ENCODE measurements around the gene RPP25.

DNA sequence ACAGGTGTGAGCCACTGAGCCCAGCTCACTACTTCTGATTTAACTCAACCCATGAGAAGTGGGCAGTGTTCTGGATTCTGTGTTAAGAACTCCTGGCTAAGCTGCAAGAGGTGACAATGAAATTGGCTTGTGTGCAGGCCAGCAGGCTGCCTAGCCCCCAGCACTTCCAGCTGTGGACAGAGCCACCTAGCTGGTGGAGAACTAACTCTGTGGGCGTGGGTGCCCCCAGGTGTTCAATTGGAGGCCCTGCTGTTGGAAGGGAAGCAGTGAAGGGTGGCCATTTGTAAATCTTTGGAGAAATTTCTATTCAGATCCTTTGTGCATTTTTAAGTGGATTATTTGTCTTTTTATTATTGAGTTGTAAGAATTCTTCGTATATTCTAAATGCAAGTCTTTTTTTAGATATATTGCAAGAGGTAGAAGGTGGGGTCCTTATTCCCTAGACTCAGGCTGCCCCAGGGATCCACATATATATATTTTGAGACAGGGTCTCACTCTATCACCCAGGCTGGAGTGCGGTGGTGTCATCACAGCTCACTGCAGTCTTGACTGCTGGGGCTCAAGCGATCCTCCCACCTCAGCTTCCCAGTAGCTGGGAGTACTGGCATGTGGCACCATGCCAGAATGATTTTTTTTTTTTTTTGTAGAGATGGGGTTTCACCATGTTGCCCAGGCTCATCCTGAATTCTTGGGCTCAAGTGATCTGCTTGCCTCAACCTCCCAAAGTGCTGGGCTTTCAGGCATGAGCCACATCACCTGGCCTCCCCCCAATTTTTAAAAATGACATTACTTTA is 31.6 kb upstream of the RPP25 start:
- TF ChIP-seq, protein P1, sequence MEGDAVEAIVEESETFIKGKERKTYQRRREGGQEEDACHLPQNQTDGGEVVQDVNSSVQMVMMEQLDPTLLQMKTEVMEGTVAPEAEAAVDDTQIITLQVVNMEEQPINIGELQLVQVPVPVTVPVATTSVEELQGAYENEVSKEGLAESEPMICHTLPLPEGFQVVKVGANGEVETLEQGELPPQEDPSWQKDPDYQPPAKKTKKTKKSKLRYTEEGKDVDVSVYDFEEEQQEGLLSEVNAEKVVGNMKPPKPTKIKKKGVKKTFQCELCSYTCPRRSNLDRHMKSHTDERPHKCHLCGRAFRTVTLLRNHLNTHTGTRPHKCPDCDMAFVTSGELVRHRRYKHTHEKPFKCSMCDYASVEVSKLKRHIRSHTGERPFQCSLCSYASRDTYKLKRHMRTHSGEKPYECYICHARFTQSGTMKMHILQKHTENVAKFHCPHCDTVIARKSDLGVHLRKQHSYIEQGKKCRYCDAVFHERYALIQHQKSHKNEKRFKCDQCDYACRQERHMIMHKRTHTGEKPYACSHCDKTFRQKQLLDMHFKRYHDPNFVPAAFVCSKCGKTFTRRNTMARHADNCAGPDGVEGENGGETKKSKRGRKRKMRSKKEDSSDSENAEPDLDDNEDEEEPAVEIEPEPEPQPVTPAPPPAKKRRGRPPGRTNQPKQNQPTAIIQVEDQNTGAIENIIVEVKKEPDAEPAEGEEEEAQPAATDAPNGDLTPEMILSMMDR (IDR thresholded peaks at IDR 0.05) = peak in 4 of 6 experiments; percentile 38 to 51 (median 48)
- no peak for TF ChIP-seq POLR2A (IDR thresholded peaks at IDR 0.05)

Measured in thyroid gland (tissue), 4 donors.